HUES48 (cell line): ENCODE data around the gene G3BP1.
"Not testable (repeated sequence)": the region's sequence is repeated elsewhere in the genome, so short reads cannot be mapped to it uniquely, and the experiment has no call there.

ENCODE experiments used
- H3K27ac ChIP-seq: one replicate; pipeline ENCODE4 v1.7.0; 2013; ENCODE audit warnings: low read depth, low read length, inconsistent platforms
- H3K27me3 ChIP-seq: 2 replicates; pipeline ENCODE4 v1.6.1; 2013; ENCODE audit warnings: mild to moderate bottlenecking, low read length; ENCODE audit not compliant: control insufficient read depth, insufficient read depth
- H3K36me3 ChIP-seq: 2 replicates; pipeline ENCODE4 v1.6.1; 2013; ENCODE audit warnings: low read length; ENCODE audit not compliant: control insufficient read depth, insufficient read depth
- H3K4me1 ChIP-seq: 2 replicates; pipeline ENCODE4 v1.6.1; 2013; ENCODE audit warnings: mild to moderate bottlenecking, low read length; ENCODE audit not compliant: control insufficient read depth, insufficient read depth
- H3K4me3 ChIP-seq: 2 replicates; pipeline ENCODE4 v1.5.1; 2013; ENCODE audit warnings: mild to moderate bottlenecking, low read depth, low read length
- H3K9ac ChIP-seq: 2 replicates; pipeline ENCODE4 v1.6.1; 2013; ENCODE audit warnings: mild to moderate bottlenecking, low read depth, low read length, moderate library complexity
- H3K9me3 ChIP-seq: 2 replicates; pipeline ENCODE4 v1.6.1; 2013; ENCODE audit warnings: low read length; ENCODE audit not compliant: control insufficient read depth, insufficient read depth

G3BP1 gene

GRCh38 chr5:151820271-151820670 lies 48.5 kb downstream of the G3BP1 start:
- no peaks in the 10 kb centered on the region for H3K27me3 ChIP-seq
- H3K9me3 ChIP-seq = no peaks in the 10 kb centered on the region
- H3K9ac ChIP-seq = no peak overlapping the region
- no peak overlapping the region for H3K4me3 ChIP-seq
- H3K27ac ChIP-seq = no peak overlapping the region
- H3K36me3 ChIP-seq = peaks cover 20% of the 10 kb centered on the region; the same call in 1 of the 2 replicates
- 0 out of 2 replicates have a peak, but pooled peaks cover 1% of the 10 kb centered on the region for H3K4me1 ChIP-seq

GRCh38 chr5:151820903-151821302 lies 49.1 kb downstream of the G3BP1 start:
- Histone ChIP-seq H3K9ac (no peak overlapping the region), H3K4me3 (no peak overlapping the region), H3K9me3 (no peaks in the 10 kb centered on the region), H3K27me3 (no peaks in the 10 kb centered on the region), H3K36me3 (peaks cover 15% of the 10 kb centered on the region; the same call in 1 of the 2 replicates), H3K27ac (no peak overlapping the region), H3K4me1 (no peaks in the 10 kb centered on the region)

- Histone ChIP-seq H3K4me1 (no peaks in the 10 kb centered on the region), H3K36me3 (peaks cover 8% of the 10 kb centered on the region; the same call in 1 of the 2 replicates), H3K27me3 (no peaks in the 10 kb centered on the region), H3K9ac (no peak overlapping the region), H3K27ac (no peak overlapping the region), H3K9me3 (no peaks in the 10 kb centered on the region), H3K4me3 (no peak overlapping the region)
Observed at GRCh38 chr5:151822141-151822540, 50.4 kb downstream of the G3BP1 start.

- no peaks in the 10 kb centered on the region for H3K4me1 ChIP-seq
- peaks cover 9% of the 10 kb centered on the region for H3K36me3 ChIP-seq
- no peak overlapping the region for H3K4me3 ChIP-seq
Observed at GRCh38 chr5:151825445-151825844, 53.7 kb downstream of the G3BP1 start.

GRCh38 chr5:151829370-151829769 lies 57.6 kb downstream of the G3BP1 start:
- no peak overlapping the region for H3K27ac ChIP-seq
- H3K9ac ChIP-seq = no peak overlapping the region
- no peaks in the 10 kb centered on the region for H3K27me3 ChIP-seq
- H3K4me3 ChIP-seq = no peak overlapping the region
- peaks cover 10% of the 10 kb centered on the region for H3K36me3 ChIP-seq
- no peaks in the 10 kb centered on the region for H3K4me1 ChIP-seq
- peaks cover 11% of the 10 kb centered on the region for H3K9me3 ChIP-seq

More at GRCh38 chr5:151825445-151825844, 53.7 kb downstream of the G3BP1 start:
- H3K9me3 ChIP-seq = no peaks in the 10 kb centered on the region
- no peaks in the 10 kb centered on the region for H3K27me3 ChIP-seq
- no peak overlapping the region for H3K27ac ChIP-seq
- H3K9ac ChIP-seq = no peak overlapping the region

GRCh38 chr5:151832843-151833242 lies 61.1 kb downstream of the G3BP1 start:
- H3K27ac ChIP-seq, H3K27me3 ChIP-seq, H3K9ac ChIP-seq, H3K36me3 ChIP-seq, H3K4me1 ChIP-seq, H3K4me3 ChIP-seq: not testable (repeated sequence)
- peaks cover 17% of the 10 kb centered on the region for H3K9me3 ChIP-seq

GRCh38 chr5:151846765-151847164 lies 75.0 kb downstream of the G3BP1 start:
- no peaks in the 10 kb centered on the region for H3K4me1 ChIP-seq
- H3K4me3 ChIP-seq = no peak overlapping the region
- H3K27me3 ChIP-seq = no peaks in the 10 kb centered on the region
- no peaks in the 10 kb centered on the region for H3K9me3 ChIP-seq
- H3K27ac ChIP-seq = no peak overlapping the region
- no peaks in the 10 kb centered on the region for H3K36me3 ChIP-seq
- no peak overlapping the region for H3K9ac ChIP-seq

GRCh38 chr5:151847871-151848270 lies 76.1 kb downstream of the G3BP1 start:
- H3K4me3 ChIP-seq = no peak overlapping the region
- H3K4me1 ChIP-seq = no peaks in the 10 kb centered on the region
- no peaks in the 10 kb centered on the region for H3K9me3 ChIP-seq
- no peak overlapping the region for H3K9ac ChIP-seq
- H3K27me3 ChIP-seq = no peaks in the 10 kb centered on the region
- H3K36me3 ChIP-seq = no peaks in the 10 kb centered on the region
- H3K27ac ChIP-seq = no peak overlapping the region

GRCh38 chr5:151855701-151856100 lies 83.9 kb downstream of the G3BP1 start:
- Histone ChIP-seq H3K9ac (no peak overlapping the region), H3K4me1 (no peaks in the 10 kb centered on the region), H3K27ac (no peak overlapping the region), H3K4me3 (no peak overlapping the region), H3K27me3 (no peaks in the 10 kb centered on the region), H3K36me3 (no peaks in the 10 kb centered on the region), H3K9me3 (no peaks in the 10 kb centered on the region)

- Histone ChIP-seq H3K27me3 (no peaks in the 10 kb centered on the region), H3K4me3 (no peak overlapping the region), H3K9me3 (no peaks in the 10 kb centered on the region), H3K36me3 (no peaks in the 10 kb centered on the region), H3K27ac (no peak overlapping the region), H3K4me1 (no peaks in the 10 kb centered on the region), H3K9ac (no peak overlapping the region)
Observed at GRCh38 chr5:151856861-151857260, 85.1 kb downstream of the G3BP1 start.

- H3K4me3 ChIP-seq, H3K9me3 ChIP-seq, H3K27ac ChIP-seq, H3K9ac ChIP-seq, H3K27me3 ChIP-seq, H3K36me3 ChIP-seq, H3K4me1 ChIP-seq: not testable (repeated sequence)
Observed at GRCh38 chr5:151860867-151861266, 89.1 kb downstream of the G3BP1 start.
